SIG-M5 (cell line): ENCODE data around the gene CPNE4.

Experiments used
- DNase-seq: peaks from one replicate; lab custom pipeline; 2025; lab: John Stamatoyannopoulos, UW

Gene CPNE4

GRCh38 chr3:131694376-131694775, 340.4 kb downstream of the CPNE4 start:
- DNase-seq = no peak

DNA sequence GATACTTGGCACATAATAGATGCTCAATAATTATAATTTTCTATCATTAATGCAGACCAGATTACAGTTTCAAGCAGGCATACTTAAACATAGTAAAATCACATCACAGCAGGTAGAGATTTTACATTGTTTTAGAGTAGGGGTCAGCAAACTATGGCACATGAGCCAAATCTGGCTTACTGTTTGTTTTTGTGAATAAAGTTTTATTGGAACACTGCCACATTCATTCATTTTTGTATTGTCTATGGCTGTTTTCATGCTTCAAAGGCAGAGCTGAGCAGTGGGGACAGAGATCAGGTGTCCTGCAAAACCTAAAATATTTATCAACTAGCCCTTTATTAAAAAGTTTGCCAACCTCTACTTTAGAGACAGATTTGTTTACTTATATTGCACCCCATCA, 342.5 kb downstream of the CPNE4 start:
- DNase-seq = no peak

- no peak for DNase-seq
These were observed 344.0 kb downstream of the CPNE4 start for GRCh38 chr3:131690800-131691199.

DNA sequence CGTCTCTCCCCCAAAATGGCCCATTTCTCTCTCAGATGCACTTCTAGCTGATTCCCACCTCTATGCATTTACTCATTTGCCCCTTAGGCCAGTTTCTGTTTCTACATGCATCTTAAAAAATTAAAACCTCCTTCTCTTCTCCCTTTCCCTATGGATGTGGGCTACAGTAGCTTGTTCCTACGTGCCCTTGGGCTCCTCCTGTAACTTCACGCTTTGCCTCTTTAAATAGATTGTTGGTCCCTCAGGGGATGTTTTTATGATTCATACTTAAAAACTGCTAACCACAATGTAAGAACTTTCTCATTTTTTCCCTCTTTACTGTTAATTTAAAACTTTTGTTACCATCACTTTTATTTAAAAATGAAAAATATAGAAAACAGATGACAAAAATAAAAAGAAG, 346.4 kb downstream of the CPNE4 start:
- no peak for DNase-seq

- DNase-seq = no peak
These were observed 365.2 kb downstream of the CPNE4 start for GRCh38 chr3:131669600-131669999.

DNA sequence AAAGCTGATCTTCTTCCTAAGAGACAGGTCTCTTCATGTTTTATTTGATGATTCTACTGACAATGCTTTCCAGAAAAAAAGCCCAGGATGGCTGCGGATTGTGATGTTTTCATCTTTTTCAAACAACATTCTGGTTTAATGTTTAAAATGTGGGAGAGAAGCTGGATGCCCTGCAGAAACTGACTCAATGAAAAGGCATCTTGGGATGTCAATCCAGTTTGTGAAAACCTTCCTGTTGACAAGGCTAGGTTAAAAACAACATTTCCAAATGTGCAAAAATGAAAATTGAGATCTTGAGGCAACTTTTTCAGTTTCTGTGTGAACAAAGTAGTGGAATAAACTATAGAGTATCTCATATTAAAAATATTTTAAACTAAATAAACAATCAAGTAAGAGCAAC, 376.0 kb downstream of the CPNE4 start:
- DNase-seq = no peak

DNA sequence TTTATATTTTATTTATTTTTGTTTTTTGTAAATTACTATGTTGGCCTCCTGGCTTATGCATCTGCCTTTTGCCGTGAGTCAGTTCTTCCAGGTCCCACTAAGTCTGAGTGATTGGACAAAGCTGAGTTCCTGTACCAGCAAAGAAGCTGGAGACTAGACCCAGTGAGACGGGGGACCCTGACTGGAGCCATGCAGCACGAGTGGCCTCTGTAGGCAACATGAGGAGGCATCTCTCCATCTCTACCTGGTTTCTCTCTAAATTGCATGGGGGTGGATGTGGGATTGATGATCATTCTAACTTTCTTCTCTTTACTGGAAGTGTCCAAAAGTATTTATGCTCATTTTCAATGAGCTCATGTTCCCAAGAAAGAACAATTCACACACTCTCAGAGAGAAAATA, 376.7 kb downstream of the CPNE4 start:
- DNase-seq = no peak

GRCh38 chr3:131655070-131655690, 379.6 kb downstream of the CPNE4 start:
- DNase-seq = no peak

DNA sequence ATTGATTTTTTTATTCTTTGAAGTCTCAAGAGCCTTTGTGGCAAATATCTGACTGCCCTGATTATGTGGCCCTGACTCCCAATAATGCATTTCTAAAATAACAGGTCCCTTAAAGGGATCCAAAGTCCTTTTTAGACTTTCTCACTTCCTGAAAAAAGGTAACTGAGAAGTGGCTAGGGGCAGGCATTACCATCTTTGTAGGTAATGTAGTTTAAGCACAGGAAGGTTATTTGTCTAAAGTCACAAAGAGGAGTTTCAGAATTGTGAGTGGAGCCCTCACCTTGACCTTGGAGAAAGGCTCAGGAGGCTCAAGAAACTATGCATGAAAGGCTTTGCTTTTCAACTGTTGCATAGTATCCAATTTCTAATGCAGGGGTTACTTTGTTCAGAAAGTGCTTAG, 389.2 kb downstream of the CPNE4 start:
- DNase-seq = no peak

GRCh38 chr3:131636266-131636775, 398.5 kb downstream of the CPNE4 start:
- DNase-seq = no peak

DNA sequence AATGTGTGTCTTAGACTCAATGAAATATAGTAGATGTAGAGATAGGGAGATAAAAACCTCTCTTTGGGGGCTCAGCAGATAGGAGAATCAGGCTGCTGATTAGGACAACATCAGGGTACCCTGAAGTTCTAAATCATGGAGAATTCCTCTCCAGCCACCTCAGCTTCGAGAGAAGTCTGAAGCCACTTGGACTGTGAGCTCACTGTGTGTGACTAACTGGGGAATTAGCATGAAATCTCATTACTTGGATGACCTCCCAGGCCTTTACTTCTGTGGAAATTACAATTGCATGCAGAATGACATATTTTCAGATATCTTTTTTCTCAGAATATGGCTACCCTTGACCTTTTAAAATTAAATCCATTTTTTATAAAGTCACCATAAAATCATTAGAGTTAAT, 404.0 kb downstream of the CPNE4 start:
- DNase-seq = no peak

GRCh38 chr3:131630097-131630496, 404.7 kb downstream of the CPNE4 start:
- DNase-seq = no peak

GRCh38 chr3:131623431-131623830, 411.4 kb downstream of the CPNE4 start:
- no peak for DNase-seq

- DNase-seq = no peak
These were observed 412.1 kb downstream of the CPNE4 start for GRCh38 chr3:131622726-131623125.

DNA sequence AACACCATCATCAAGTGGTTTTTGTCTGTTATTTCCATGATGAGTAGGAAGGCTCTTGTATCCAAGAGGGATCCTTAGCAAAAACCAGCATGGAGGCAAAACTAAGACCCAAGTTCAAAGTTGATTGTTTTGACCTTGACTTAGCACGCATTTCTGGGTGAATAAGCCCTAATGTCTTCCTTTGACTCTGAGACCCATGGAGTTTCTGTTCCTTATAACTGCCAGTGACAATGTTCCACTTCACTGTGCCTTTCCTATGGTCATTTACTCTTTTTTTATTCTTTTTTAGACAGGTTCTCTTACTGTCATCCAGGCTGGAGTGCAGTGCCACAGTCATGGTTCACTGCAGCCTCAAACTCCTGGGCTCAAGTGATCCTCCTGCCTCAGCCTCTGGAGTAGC, 413.8 kb downstream of the CPNE4 start:
- DNase-seq = no peak

- DNase-seq = no peak
These were observed 415.0 kb downstream of the CPNE4 start for GRCh38 chr3:131619821-131620220.

DNA sequence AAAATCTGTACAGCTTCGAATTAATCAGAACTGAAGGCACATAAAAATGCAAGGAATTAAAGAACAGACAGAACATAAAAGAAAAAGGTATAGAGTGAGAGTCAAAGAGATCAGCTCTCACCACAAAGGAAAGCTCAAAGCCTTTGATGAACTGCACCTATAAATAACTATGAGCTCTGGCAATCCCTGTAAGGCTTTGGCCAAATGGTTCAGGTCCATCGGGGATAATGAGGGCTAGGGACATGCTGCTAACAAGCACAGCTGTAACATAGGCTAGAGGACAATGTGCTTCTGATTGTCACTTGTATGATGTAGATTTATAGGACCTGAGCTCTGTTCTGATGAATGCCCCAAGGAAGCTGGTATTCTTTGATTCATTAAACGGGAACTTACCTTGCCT, 418.1 kb downstream of the CPNE4 start:
- no peak for DNase-seq

GRCh38 chr3:131612745-131613144, 422.1 kb downstream of the CPNE4 start:
- no peak for DNase-seq

GRCh38 chr3:131610174-131610573, 424.6 kb downstream of the CPNE4 start:
- DNase-seq = no peak

DNA sequence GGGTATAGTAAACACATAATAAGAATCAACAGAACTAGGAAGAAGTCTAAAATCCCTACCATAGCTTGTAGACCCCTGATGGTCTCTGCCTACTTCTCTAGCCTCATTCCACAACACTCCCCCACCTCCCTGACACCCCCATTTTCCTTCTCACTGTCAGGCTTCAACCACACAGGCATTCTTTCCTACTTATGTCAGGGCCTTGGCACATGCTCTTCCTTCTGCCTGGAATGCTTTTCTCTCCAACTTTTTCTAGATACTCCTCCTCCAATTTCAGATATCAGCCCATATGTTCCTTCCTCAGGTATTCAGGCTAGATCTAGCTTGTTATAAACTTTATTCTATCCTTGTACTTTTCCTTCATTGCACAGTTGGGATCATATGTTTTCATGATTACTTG, 426.1 kb downstream of the CPNE4 start:
- no peak for DNase-seq

DNA sequence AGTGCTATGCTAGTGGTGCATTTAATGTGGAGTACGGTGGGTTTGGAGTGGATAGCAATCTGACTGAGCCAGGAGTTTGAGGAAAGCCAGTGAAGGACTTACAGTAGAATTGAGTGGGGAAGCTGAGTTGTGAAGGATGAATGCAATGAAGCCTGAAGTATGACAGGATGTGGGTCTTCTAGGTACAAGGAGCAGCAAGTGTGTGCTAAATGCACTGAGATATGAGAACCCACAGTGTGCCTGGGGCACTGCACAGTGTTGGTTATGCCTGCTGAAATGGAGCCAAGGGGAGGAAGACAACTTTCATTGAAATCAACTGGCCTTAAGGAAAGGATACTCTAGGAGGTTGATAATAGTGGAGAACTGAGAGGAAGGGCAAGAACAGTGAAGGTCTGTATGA, 426.5 kb downstream of the CPNE4 start:
- no peak for DNase-seq

DNA sequence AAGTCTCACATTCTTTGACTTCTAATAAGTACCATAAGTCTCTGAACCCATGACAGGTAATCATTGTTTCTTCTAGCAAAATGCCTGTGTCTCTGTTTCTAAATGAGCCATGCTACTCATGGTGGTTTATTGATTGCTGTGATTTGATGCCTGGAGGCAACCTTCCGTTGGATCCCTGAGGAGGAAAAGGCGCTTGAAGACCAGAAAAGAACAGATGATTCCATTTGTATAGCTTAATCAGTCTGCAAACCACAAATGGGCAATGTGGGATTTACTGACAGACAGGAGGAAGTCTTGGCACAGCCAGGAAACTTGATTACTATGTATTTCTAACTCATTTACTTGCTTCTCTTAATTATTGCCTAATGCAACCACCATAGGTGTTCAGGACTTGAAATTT, 428.9 kb downstream of the CPNE4 start:
- DNase-seq = no peak

GRCh38 chr3:131602011-131602779, 432.6 kb downstream of the CPNE4 start:
- DNase-seq = no peak

DNA sequence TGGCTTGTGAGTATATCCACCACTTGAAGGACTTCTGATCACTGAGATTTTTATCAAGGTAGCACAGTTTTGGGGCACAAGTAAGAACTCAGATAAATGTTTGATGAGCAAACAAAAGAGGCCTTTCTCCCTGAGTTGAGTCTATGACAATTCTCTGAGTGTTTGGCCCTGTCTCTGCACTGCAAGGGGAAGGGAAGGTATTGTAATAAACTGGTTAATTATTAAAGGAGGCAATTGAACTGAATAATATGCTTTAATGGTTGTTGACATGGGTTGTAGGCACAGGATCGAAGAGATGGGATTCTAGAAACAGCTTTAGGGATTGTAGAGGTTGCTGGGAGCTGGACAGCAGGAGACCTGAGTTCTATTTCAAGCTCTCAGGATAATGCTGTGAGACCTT, 437.0 kb downstream of the CPNE4 start:
- DNase-seq = no peak
